Measurements from ENCODE around the gene PPP1R8.

The PPP1R8 gene

DNA sequence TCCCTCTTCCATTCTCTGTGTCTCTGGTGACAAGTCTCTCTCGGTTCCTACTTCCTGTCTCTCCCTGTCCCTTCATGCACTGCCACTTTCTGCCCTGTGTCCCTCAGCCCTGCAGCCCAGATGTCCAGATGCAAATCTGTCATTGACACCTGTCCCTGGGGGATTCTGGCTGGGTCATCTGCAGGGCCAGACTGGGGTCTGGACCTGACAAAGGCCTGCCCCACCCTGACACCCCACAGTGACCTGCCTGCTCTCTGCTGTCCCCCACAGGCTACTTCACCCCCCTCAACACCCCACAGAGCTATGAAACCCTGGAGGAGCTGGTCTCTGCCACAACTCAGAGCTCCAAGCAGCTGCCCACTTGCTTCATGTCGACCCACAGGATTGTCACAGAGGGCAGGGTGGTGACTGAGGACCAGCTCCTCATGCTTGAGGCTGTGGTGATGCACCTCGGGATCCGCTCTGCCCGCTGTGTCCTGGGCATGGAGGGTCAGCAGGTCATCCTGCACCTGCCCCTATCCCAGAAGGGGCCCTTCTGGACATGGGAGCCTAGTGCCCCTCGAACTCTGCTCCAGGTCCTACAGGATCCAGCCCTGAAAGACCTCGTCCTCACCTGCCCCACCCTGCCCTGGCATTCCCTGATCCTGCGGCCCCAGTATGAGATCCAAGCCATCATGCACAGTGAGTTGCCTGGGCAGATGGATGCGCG is 48.9 kb downstream of the PPP1R8 start:
- ChIA-PET CTCF (interaction anchor here (0.6 kb wide), 1 partner anchor 370 kb away, joined by 3 read pairs; no protein-coding TSS in a partner anchor), POLR2A (interaction anchor here (1.2 kb wide), 1 partner anchor 80 kb away, joined by 3 read pairs; the partner anchor contains the start of gene XKR8)
- DNase-seq (ENCODE audit: extremely low spot score): no peak
- TF ChIP-seq BHLHE40 (IDR thresholded peaks at IDR 0.05; ENCODE audit: borderline replicate concordance) (no peak), LEF1 (IDR thresholded peaks at IDR 0.05; ENCODE audit: borderline replicate concordance) (no peak)

DNA sequence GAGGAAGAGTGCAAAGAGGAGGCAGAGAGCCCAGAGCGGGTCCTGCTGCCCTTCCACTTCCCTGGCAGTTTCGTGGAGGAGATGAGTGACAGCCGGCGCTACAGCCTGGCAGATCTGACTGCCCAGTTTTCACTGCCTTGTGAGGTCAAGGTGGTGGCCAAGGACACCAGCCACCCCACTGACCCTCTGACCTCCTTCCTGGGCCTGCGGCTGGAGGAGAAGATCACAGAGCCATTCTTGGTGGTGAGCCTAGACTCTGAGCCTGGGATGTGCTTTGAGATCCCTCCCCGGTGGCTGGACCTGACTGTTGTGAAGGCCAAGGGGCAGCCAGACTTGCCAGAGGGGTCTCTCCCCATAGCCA is 51.9 kb downstream of the PPP1R8 start:
- ChIA-PET POLR2A (no interaction called here), CTCF (no interaction called here)
- no peak for DNase-seq (ENCODE audit: extremely low spot score)
- TF ChIP-seq SP1 (IDR thresholded peaks at IDR 0.05) (no peak), FOXM1 (IDR thresholded peaks at IDR 0.05; ENCODE audit: borderline replicate concordance) (no peak), SUZ12 (IDR thresholded peaks at IDR 0.05) (no peak), L3MBTL2 (conservative IDR thresholded peaks at IDR 0.05) (no peak), CTBP1 (IDR thresholded peaks at IDR 0.05; ENCODE audit: borderline replicate concordance) (no peak), BHLHE40 (IDR thresholded peaks at IDR 0.05; ENCODE audit: borderline replicate concordance) (no peak)

DNA sequence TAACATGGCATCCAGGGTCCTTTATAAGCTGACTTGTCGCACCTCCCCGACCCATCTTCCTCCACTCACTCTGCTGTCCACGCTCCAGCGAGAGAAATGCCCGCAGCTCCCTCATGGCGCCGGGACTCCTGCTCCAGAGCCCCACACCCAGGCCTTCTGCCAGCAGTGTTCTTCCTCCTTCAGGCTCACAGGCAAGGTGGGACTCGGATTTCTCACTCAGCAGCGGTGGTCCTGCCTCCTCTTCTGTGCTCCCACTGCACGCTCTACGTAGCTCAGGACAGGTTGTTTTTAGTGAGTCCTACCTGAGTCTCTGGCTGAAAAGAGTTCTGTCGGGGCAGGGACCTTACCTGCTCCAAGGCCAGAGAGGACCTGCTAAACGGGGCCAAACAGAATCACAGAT is 53.0 kb downstream of the PPP1R8 start:
- ChIA-PET CTCF (no interaction called here), POLR2A (no interaction called here)
- no peak for TF ChIP-seq TARDBP (IDR thresholded peaks at IDR 0.05)
- no peak for TF ChIP-seq SUZ12 (IDR thresholded peaks at IDR 0.05)
- no peak for TF ChIP-seq FOXK2 (IDR thresholded peaks at IDR 0.05)
- TF ChIP-seq HDGF (IDR thresholded peaks at IDR 0.05; ENCODE audit: borderline replicate concordance): no peak
- TF ChIP-seq FOXM1 (IDR thresholded peaks at IDR 0.05; ENCODE audit: borderline replicate concordance): no peak
- no peak for TF ChIP-seq CTBP1 (IDR thresholded peaks at IDR 0.05; ENCODE audit: borderline replicate concordance)
- no peak for TF ChIP-seq SP1 (IDR thresholded peaks at IDR 0.05)
- DNase-seq (ENCODE audit: extremely low spot score): no peak

DNA sequence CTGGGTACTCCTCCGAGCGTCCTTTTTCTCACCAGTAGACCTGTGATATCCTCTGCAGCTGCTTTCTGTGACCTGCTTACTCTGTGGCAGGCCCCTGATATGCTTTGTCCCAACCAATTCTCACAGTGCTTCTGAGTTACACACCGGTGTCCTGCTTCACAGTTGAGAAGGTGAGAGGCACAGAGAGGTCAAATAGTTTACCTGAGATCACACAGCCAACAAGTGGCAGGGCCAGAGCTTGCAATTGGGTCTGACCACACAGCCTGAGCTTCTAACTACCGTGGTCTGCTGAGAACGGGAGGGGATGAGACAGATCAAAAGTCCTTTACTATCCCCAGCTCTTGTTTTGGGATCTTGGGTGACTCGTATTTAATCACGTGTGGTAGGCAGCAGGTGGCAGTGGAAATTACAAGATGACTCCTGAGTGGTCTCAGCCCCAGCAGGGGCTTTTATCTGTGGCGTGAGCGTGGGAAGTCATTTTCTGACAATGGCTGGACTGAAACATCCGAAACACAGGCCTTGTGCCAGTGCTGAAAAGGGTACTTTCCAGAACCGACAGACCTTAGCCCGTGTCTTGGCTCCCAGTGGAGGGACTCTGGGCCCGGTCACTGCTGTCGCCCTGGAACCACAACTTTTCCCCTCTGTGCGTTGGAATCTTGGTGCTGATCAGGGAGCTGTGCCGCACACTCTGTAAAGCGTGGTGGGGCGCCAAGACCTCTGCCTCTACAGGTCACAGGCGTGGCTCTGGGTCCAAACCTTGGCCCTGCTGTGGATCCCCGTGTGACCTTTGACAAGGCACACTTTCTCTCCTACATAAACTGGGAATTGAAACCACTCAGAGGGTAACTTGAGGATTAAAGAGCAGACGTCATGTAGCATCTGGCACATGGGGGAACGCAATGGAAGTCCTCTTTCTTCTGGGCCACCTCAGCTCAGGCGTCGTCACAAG is 53.7 kb downstream of the PPP1R8 start:
- DNase-seq (ENCODE audit: extremely low spot score): no peak
- POLR2A ChIA-PET: no interaction called here
- CTCF ChIA-PET: no interaction called here
- TF ChIP-seq ZNF384 (IDR thresholded peaks at IDR 0.05) (no peak), TARDBP (IDR thresholded peaks at IDR 0.05) (no peak), ARNT (IDR thresholded peaks at IDR 0.05) (no peak), CTBP1 (IDR thresholded peaks at IDR 0.05; ENCODE audit: borderline replicate concordance) (no peak), BHLHE40 (IDR thresholded peaks at IDR 0.05; ENCODE audit: borderline replicate concordance) (no peak), FOXA1 (IDR thresholded peaks at IDR 0.05) (no peak), SP1 (IDR thresholded peaks at IDR 0.05) (no peak)

DNA sequence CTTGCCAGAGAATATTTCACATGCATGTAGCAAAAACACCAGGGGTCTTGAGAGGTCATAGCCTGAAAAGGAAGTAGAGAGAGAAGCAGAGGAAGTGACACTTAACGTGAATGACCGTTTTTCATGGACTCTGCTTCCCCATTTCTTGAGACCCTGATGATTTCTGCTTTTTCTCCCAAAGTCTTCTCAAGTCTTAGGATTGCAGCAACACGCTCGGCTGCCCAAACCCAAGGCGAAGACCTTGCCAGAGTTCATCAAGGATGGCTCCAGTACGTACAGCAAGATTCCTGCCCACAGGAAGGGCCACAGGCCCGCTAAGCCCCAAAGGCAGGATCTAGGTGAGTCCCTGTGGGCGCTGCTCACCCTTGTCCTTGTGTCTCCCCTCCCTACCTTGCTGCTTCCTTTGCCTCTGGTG is 54.5 kb downstream of the PPP1R8 start:
- POLR2A ChIA-PET: no interaction called here
- CTCF ChIA-PET: no interaction called here
- TF ChIP-seq SUZ12 (IDR thresholded peaks at IDR 0.05) (no peak), FOXA1 (IDR thresholded peaks at IDR 0.05) (no peak), ARNT (IDR thresholded peaks at IDR 0.05) (no peak), FOXM1 (IDR thresholded peaks at IDR 0.05; ENCODE audit: borderline replicate concordance) (no peak), SP1 (IDR thresholded peaks at IDR 0.05) (no peak), NFRKB (IDR thresholded peaks at IDR 0.05) (no peak), FOXK2 (IDR thresholded peaks at IDR 0.05) (no peak), ZNF384 (IDR thresholded peaks at IDR 0.05) (no peak), ELF4 (IDR thresholded peaks at IDR 0.05) (no peak), L3MBTL2 (conservative IDR thresholded peaks at IDR 0.05) (no peak)
- TF ChIP-seq, protein P1, sequence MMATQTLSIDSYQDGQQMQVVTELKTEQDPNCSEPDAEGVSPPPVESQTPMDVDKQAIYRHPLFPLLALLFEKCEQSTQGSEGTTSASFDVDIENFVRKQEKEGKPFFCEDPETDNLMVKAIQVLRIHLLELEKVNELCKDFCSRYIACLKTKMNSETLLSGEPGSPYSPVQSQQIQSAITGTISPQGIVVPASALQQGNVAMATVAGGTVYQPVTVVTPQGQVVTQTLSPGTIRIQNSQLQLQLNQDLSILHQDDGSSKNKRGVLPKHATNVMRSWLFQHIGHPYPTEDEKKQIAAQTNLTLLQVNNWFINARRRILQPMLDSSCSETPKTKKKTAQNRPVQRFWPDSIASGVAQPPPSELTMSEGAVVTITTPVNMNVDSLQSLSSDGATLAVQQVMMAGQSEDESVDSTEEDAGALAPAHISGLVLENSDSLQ (IDR thresholded peaks at IDR 0.05): no peak
- DNase-seq (ENCODE audit: extremely low spot score): no peak

DNA sequence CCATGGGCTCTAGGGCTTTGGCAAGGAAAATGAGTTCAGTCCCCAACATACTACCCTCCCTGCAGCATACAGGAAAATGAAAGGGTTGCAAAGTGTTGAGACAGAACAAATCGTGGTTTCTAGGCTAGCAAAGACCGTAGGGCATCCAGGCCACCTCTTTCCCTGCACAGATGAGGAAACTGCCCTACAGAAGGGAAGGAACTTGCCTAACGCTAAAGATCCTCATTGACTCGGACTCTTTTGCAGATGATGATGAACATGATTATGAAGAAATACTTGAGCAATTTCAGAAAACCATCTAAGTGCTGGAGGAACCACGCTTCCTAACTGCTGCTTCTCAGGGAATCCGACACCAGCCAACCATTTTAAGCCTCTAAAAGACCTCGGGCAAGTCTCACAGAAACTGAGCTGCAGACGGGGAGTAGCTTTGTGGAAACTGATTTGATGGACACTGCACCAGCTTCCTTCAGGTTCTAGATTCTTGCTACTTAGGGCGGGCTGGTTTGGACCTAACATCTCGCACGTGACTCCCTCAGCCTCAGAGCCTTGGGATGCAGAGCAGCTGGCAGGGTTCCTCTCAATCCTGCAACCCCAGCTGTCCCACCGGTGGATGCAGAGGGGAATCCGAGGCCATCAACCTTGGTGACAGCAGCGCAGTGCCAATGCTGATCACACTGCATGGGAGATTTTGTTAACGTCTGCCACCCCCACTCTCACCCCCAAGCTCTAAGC is 55.2 kb downstream of the PPP1R8 start:
- CTCF ChIA-PET: no interaction called here
- DNase-seq (ENCODE audit: extremely low spot score): no peak
- POLR2A ChIA-PET: no interaction called here
- TF ChIP-seq HDGF (IDR thresholded peaks at IDR 0.05; ENCODE audit: borderline replicate concordance): no peak
- no peak for TF ChIP-seq CTBP1 (IDR thresholded peaks at IDR 0.05; ENCODE audit: borderline replicate concordance)

DNA sequence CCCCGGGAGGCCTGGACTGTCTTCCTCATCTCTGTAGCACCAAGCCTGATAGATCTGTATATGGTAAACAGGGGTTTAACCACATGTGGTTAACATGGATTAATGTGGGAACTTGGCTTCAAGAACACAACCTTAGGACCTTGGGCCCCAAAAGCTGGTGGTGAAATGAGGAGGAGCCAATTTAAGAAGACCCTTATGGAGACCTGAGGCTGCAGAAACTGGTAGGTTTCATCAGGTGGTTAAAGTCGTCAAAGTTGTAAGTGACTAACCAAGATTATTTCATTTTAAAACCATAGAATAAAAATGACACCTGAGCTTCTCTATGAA is 55.7 kb downstream of the PPP1R8 start:
- TF ChIP-seq CTBP1 (IDR thresholded peaks at IDR 0.05; ENCODE audit: borderline replicate concordance) (no peak), NFRKB (IDR thresholded peaks at IDR 0.05) (no peak), SP1 (IDR thresholded peaks at IDR 0.05) (no peak), BHLHE40 (IDR thresholded peaks at IDR 0.05; ENCODE audit: borderline replicate concordance) (no peak), TARDBP (IDR thresholded peaks at IDR 0.05) (no peak), ZNF384 (IDR thresholded peaks at IDR 0.05) (no peak), SUZ12 (IDR thresholded peaks at IDR 0.05) (no peak), FOXM1 (IDR thresholded peaks at IDR 0.05; ENCODE audit: borderline replicate concordance) (no peak), ARNT (IDR thresholded peaks at IDR 0.05) (no peak), FOXK2 (IDR thresholded peaks at IDR 0.05) (no peak), FOXA1 (IDR thresholded peaks at IDR 0.05) (no peak), LEF1 (IDR thresholded peaks at IDR 0.05; ENCODE audit: borderline replicate concordance) (no peak), ELF4 (IDR thresholded peaks at IDR 0.05) (no peak), HDGF (IDR thresholded peaks at IDR 0.05; ENCODE audit: borderline replicate concordance) (no peak), L3MBTL2 (conservative IDR thresholded peaks at IDR 0.05) (no peak)
- TF ChIP-seq, protein P1 (IDR thresholded peaks at IDR 0.05): no peak
- no peak for DNase-seq (ENCODE audit: extremely low spot score)
- POLR2A ChIA-PET: no interaction called here
- CTCF ChIA-PET: no interaction called here
